OCI-LY7 (cell line): ENCODE data around the gene CCDC186. TPM values are rescaled to one million over a fixed set of nuclear protein-coding genes. Genes with fewer than 3 reads are reported as not detected.
"Not testable (repeated sequence)": the region's sequence is repeated elsewhere in the genome, so short reads cannot be mapped to it uniquely, and the experiment has no call there.

Experiments used
- BruUV-seq: library from RNA; stranded (reverse); fragments of 400-500 nt; replicated peaks from 2 replicates; lab custom pipeline; 2021; lab: Mats Ljungman, UMichigan
- CTCF ChIA-PET: fragments of 300-600 bp; sonication (Branson Sonifier 250); formaldehyde crosslinking; loops from one replicate; lab custom pipeline; 2022; ENCODE audit warnings: antibody characterized with exemption; ENCODE audit not compliant: unreplicated experiment; lab: Charles Lee
- POLR2A ChIA-PET: fragments of 300-600 bp; sonication (Branson Sonifier 250); formaldehyde crosslinking; loops from one replicate; lab custom pipeline; 2022; ENCODE audit warnings: antibody characterized with exemption; lab: Charles Lee
- DNase-seq: peaks from one replicate; pipeline ENCODE4 v3.0.0-alpha.2; 2015; ENCODE audit warnings: low spot score
- H2AFZ ChIP-seq: fragments of 200-600 bp; sonication (generic), shearing (Covaris generic); 2 replicates; pipeline ENCODE4 v1.6.1; 2014; ENCODE audit warnings: mild to moderate bottlenecking, antibody characterized with exemption, low read length, moderate library complexity
- H3K27ac ChIP-seq: fragments of 200-600 bp; sonication (generic); 2 replicates; pipeline ENCODE4 v1.5.1; 2014; ENCODE audit warnings: mixed run types, low read depth, mild to moderate bottlenecking, moderate library complexity, low read length, inconsistent platforms; ENCODE audit not compliant: poor library complexity, severe bottlenecking
- H3K36me3 ChIP-seq: fragments of 200-600 bp; sonication (generic); 2 replicates; pipeline ENCODE4 v1.6.1; 2014; ENCODE audit warnings: mild to moderate bottlenecking, antibody characterized with exemption, low read length, moderate library complexity, mixed read lengths; ENCODE audit not compliant: insufficient read depth
- H3K4me1 ChIP-seq: fragments of 200-600 bp; sonication (generic); 2 replicates; pipeline ENCODE4 v1.5.1; 2014; ENCODE audit warnings: mild to moderate bottlenecking, low read length; ENCODE audit not compliant: insufficient read depth, poor library complexity, severe bottlenecking
- H3K4me2 ChIP-seq: fragments of 200-600 bp; sonication (generic); 2 replicates; pipeline ENCODE4 v1.6.1; 2014; ENCODE audit warnings: mild to moderate bottlenecking, low read length
- H3K4me3 ChIP-seq: fragments of 200-600 bp; sonication (generic); 2 replicates; pipeline ENCODE4 v1.5.1; 2014; ENCODE audit warnings: mild to moderate bottlenecking, low read depth, low read length; ENCODE audit not compliant: poor library complexity, severe bottlenecking
- H3K79me2 ChIP-seq: fragments of 200-600 bp; sonication (generic); 2 replicates; pipeline ENCODE4 v1.6.1; 2016; ENCODE audit warnings: low read depth, mild to moderate bottlenecking, low read length, moderate library complexity, mixed read lengths; ENCODE audit not compliant: insufficient read depth
- H3K9me2 ChIP-seq: fragments of 200-600 bp; sonication (generic); 2 replicates; pipeline ENCODE4 v1.6.1; 2016; ENCODE audit warnings: mild to moderate bottlenecking, low read length, mixed read lengths; ENCODE audit not compliant: insufficient read depth
- H3K9me3 ChIP-seq: fragments of 200-600 bp; sonication (generic); 2 replicates; pipeline ENCODE4 v1.6.1; 2014; ENCODE audit warnings: mild to moderate bottlenecking, mixed run types, low read length, mixed read lengths
- H4K20me1 ChIP-seq: fragments of 200-600 bp; sonication (generic); 2 replicates; pipeline ENCODE4 v1.6.1; 2014; ENCODE audit warnings: mild to moderate bottlenecking, antibody characterized with exemption, low read length, moderate library complexity, mixed read lengths; ENCODE audit not compliant: insufficient read depth
- CTCF ChIP-seq: fragments of 200-600 bp; sonication (generic); conservative IDR thresholded peaks from 2 replicates; pipeline ENCODE4 v1.5.1; 2014; ENCODE audit warnings: mild to moderate bottlenecking, antibody characterized with exemption, low read length, moderate library complexity, mixed read lengths
- EZH2phosphoT487 ChIP-seq: fragments of 200-600 bp; sonication (generic); IDR thresholded peaks from 2 replicates; pipeline ENCODE4 v1.6.1; 2018; ENCODE audit warnings: low read depth, borderline replicate concordance, mild to moderate bottlenecking, mixed run types, antibody characterized with exemption, low read length, moderate library complexity, mixed read lengths
- intact Hi-C: fragments of 100-400 bp; cut with micrococcal nuclease; formaldehyde crosslinking; loops from one replicate; pipeline ENCODE4 v1.10.0; 2022; ENCODE audit not compliant: unreplicated experiment
- total RNA-seq, 2 experiments: library from RNA; depleted of rRNA in 1 of 2; stranded (reverse); fragments of >200 nt in 1 of 2; shearing (Covaris generic) in 1 of 2; gene quantifications; 2 replicates each; pipeline ENCODE4 v1.2.3, GENCODE V29; 2014 to 2022

Gene CCDC186
- total RNA-seq, 2 experiments from 2014 or later, result 5.3 to 13.1 TPM

DNA sequence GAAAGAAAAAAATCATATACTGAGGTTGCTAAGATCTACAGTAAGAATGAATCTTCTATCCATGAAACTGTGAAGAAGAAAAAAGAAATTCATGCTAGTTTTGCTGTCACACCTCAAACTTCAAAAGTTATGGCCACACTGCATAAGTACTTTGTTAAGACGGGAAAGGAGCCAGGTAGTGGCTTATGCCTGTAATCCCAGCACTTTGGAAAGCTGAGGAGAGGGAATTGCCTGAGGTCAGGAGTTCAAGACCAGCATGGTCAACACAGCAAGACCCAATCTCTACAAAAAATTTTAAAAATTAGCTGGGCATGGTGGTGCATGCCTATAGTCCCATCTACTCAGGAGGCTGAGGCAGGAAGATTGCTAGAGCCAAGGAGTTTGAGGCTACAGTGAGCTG is 22.1 kb downstream of the CCDC186 start:
- Histone ChIP-seq H3K36me3 (peaks cover 14% of the 10 kb centered on the region), H3K4me3 (no peak overlapping the region), H3K9me3 (no peaks in the 10 kb centered on the region), H3K9me2 (no peaks in the 10 kb centered on the region), H3K79me2 (no peaks in the 10 kb centered on the region), H4K20me1 (no peaks in the 10 kb centered on the region), H2AFZ (no peak overlapping the region), H3K27ac (no peak overlapping the region), H3K4me1 (no peaks in the 10 kb centered on the region), H3K4me2 (no peak overlapping the region)
- ChIA-PET POLR2A (no interaction called here), CTCF (no interaction called here)
- intact Hi-C loops, result no loop called here
- TF ChIP-seq EZH2phosphoT487, result no peak
- TF ChIP-seq CTCF, result no peak
- no peak for DNase-seq
- no TSS peak for BruUV-seq

- Histone ChIP-seq H4K20me1 (no peaks in the 10 kb centered on the region), H3K27ac (no peak overlapping the region), H3K9me2 (no peaks in the 10 kb centered on the region), H3K79me2 (no peaks in the 10 kb centered on the region), H3K4me3 (no peak overlapping the region), H3K36me3 (peaks cover 15% of the 10 kb centered on the region), H2AFZ (no peak overlapping the region), H3K9me3 (no peaks in the 10 kb centered on the region), H3K4me1 (no peaks in the 10 kb centered on the region), H3K4me2 (no peak overlapping the region)
- ChIA-PET POLR2A (interaction anchor here (1.1 kb wide), 1 partner anchor 10 kb away, joined by 4 read pairs; no protein-coding TSS in a partner anchor), CTCF (no interaction called here)
- no TSS peak for BruUV-seq
- DNase-seq, result no peak
- TF ChIP-seq CTCF, result no peak
- intact Hi-C loops, result no loop called here
Observed at GRCh38 chr10:114151486-114151885, 22.5 kb downstream of the CCDC186 start.

DNA sequence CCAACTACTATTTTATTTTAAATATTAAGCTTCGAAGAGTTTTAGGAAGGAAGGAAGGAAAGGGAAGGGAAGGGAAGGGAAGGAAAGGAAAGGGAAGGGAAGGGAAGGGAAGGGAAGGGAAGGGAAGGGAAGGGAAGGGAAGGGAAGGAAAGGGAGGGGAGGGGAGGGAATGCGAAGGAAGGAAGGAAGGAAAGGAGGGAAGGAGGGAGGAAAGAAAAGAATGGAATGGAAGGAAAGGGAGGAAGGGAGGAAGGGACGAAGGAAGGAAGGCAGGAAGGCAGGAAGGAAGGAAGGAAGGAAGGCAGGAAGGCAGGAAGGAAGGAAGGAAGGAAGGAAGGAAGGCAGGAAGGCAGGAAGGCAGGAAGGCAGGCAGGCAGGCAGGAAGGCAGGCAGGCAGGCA is 24.5 kb downstream of the CCDC186 start:
- H3K9me3 ChIP-seq, H3K27ac ChIP-seq, H3K4me3 ChIP-seq, H4K20me1 ChIP-seq, H3K4me1 ChIP-seq, CTCF ChIA-PET, intact Hi-C loops, H3K4me2 ChIP-seq, H3K9me2 ChIP-seq, DNase-seq, H3K79me2 ChIP-seq, H2AFZ ChIP-seq, BruUV-seq: not testable (repeated sequence)
- POLR2A ChIA-PET, result interaction anchor here (0.5 to 0.6 kb wide), 2 partner anchors 87 to 165 kb away, joined by 3 read pairs; no protein-coding TSS in a partner anchor
- H3K36me3 ChIP-seq, result peaks cover 15% of the 10 kb centered on the region
